ENCODE measurements around the gene SPATA45.

Gene SPATA45

DNA sequence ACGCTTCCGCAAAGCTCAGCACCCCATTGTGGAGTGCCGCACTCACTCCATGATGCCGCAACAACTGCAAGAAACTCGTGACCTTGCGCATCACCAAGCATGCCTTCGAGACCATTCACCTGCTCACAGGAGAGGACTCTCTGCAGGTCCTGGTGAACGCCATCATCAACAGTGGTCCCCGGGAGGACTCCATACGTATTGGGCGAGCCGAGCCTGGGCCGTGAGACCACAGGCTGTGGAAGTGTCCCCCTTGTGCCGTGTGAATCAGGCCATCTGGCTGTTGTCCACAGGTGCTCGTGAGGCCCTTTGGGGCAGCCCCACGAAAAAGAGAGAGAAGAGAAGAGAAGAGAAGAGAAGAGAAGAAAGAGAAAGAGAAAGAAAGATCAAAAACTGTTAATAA is 23.2 kb downstream of the SPATA45 start:
- TF ChIP-seq, protein P1, sequence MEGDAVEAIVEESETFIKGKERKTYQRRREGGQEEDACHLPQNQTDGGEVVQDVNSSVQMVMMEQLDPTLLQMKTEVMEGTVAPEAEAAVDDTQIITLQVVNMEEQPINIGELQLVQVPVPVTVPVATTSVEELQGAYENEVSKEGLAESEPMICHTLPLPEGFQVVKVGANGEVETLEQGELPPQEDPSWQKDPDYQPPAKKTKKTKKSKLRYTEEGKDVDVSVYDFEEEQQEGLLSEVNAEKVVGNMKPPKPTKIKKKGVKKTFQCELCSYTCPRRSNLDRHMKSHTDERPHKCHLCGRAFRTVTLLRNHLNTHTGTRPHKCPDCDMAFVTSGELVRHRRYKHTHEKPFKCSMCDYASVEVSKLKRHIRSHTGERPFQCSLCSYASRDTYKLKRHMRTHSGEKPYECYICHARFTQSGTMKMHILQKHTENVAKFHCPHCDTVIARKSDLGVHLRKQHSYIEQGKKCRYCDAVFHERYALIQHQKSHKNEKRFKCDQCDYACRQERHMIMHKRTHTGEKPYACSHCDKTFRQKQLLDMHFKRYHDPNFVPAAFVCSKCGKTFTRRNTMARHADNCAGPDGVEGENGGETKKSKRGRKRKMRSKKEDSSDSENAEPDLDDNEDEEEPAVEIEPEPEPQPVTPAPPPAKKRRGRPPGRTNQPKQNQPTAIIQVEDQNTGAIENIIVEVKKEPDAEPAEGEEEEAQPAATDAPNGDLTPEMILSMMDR (IDR thresholded peaks at IDR 0.05; ENCODE audit: low read depth, low read length, missing control alignments) = no peak
- Histone ChIP-seq H3K27ac (no peak overlapping the region), H3K27me3 (replicated peaks) (no peaks in the 10 kb centered on the region), H3K4me3 (ENCODE audit: low read depth, low read length) (no peak overlapping the region), H3K36me3 (replicated peaks) (no peaks in the 10 kb centered on the region)
- DNase-seq = no peak
- in situ Hi-C loops (cut with HindIII; ENCODE audit: low pct_ligation_motif_present, low sequenced_read_pairs) = no loop called here

DNA sequence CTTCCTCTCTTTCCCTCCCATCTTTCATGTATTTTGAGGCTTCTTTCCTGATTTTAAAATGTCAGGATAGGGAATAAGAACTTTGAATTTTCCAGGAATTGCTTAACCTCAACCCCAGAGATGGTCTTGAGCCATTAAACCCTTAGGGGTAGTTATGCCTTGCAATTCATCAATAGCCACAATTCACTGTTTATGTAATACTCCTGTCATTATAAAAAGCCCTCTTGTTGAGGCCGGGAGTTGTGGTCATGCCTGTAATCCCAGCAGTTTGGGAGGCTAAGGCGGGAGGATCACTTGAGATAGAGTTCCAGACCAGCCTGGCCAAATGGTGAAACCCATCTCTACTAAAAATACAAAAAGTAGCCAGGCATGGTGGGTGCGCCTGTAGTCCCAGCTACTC is 24.5 kb downstream of the SPATA45 start:
- TF ChIP-seq, protein P1 (IDR thresholded peaks at IDR 0.05; ENCODE audit: low read depth, low read length, missing control alignments) = no peak
- Histone ChIP-seq H3K27me3 (replicated peaks) (no peaks in the 10 kb centered on the region), H3K4me3 (ENCODE audit: low read depth, low read length) (no peak overlapping the region), H3K27ac (no peak overlapping the region), H3K36me3 (replicated peaks) (no peaks in the 10 kb centered on the region)
- DNase-seq = no peak
- in situ Hi-C loops (cut with HindIII; ENCODE audit: low pct_ligation_motif_present, low sequenced_read_pairs) = no loop called here

DNA sequence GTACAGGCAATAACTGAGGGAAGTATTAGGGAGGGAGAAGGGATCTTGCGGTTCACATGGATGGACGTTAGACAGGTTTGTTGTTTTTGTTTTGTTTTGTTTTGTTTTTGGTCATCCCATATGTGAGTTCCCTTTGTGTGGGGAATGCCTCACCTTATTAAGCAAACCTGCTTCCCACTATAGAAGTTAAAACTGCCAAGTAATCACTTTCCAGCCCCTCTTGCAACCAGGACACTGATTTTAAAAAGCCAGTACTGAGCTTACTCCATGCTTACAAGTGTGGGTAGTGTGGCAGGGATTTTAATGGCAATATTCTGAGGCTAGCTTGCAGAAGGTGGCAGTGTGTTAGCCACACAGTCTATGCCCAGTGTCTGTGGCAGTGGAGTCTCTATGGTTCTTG is 26.5 kb downstream of the SPATA45 start:
- TF ChIP-seq, protein P1 (IDR thresholded peaks at IDR 0.05; ENCODE audit: low read depth, low read length, missing control alignments) = no peak
- Histone ChIP-seq H3K27me3 (replicated peaks) (no peaks in the 10 kb centered on the region), H3K27ac (no peak overlapping the region), H3K4me3 (ENCODE audit: low read depth, low read length) (no peak overlapping the region), H3K36me3 (replicated peaks) (no peaks in the 10 kb centered on the region)
- DNase-seq = no peak
- in situ Hi-C loops (cut with HindIII; ENCODE audit: low pct_ligation_motif_present, low sequenced_read_pairs) = no loop called here

DNA sequence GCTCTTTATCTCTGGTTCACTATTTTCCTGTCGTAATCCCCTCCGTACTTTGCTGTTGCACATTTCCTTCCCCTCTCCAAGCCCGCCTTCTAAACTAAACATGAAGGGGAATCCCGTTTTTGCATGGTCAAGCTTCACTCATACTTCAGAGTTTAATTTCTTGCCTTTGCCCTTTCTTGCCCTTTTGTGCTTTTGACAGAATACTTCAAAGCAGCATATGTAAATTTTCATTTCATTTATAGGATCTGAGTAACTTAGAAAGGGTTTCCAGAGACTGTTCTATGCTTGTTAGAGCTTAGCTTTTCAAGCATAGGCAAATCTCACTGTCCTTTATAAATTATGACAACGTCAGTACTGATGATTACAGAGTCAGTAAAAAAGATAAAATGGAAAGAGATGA is 27.7 kb downstream of the SPATA45 start:
- TF ChIP-seq, protein P1 (IDR thresholded peaks at IDR 0.05; ENCODE audit: low read depth, low read length, missing control alignments) = no peak
- Histone ChIP-seq H3K4me3 (ENCODE audit: low read depth, low read length) (no peak overlapping the region), H3K36me3 (replicated peaks) (no peaks in the 10 kb centered on the region), H3K27ac (no peak overlapping the region), H3K27me3 (replicated peaks) (no peaks in the 10 kb centered on the region)
- in situ Hi-C loops (cut with HindIII; ENCODE audit: low pct_ligation_motif_present, low sequenced_read_pairs) = no loop called here
- no peak for DNase-seq

DNA sequence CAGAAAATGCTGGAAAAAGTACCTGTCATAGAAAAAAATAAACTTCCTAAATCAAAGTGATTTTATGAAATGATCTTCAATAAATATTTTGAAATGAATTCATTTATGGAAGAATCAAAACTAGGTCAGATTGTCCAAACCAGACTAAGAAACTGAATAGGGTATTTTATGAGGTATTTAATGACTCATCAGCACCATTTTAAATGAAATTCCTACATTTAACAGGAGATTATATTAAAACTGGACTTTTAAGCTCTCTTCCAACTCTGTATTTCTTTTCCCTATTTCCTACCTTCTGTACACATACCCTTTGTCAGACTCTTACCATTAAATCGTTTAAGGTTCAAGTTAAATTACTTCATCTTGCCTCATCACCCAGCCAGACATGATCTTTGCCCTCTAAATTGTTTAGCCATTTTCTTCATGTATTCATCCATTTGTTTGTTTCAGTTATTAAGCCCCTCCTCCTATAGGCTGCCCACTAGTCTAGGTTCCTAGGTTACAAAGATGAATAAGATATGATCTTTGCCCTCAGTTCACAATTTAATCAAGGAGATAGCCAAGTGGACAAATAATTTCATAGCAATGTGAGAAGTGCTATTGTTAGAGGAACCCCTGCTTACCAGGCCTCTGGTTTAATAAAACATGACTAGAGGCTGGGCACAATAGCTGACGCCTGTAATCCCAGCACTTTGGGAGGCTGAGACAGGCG is 30.7 kb downstream of the SPATA45 start:
- no peak overlapping the region for H3K27ac ChIP-seq
- in situ Hi-C loops (cut with HindIII; ENCODE audit: low pct_ligation_motif_present, low sequenced_read_pairs) = no loop called here
- DNase-seq = no peak
- no peaks in the 10 kb centered on the region for H3K36me3 ChIP-seq (replicated peaks)
- no peaks in the 10 kb centered on the region for H3K27me3 ChIP-seq (replicated peaks)
- no peak overlapping the region for H3K4me3 ChIP-seq (ENCODE audit: low read depth, low read length)
- TF ChIP-seq, protein P1 (IDR thresholded peaks at IDR 0.05; ENCODE audit: low read depth, low read length, missing control alignments) = no peak
